HL-60 (cell line): Measurements from ENCODE around the gene PCBP4.

Experiments
- DNase-seq, 2 experiments: peaks; one replicate each; pipeline ENCODE4 v3.0.0-alpha.2; 2010 to 2020; ENCODE audit warnings: low read depth in 1 of 2, low spot score in 1 of 2
- H3K27ac ChIP-seq: fragments of 250-450 bp; sonication (Bioruptor Pico); replicated peaks from 2 replicates; pipeline ENCODE4 v1.5.1; 2020; ENCODE audit warnings: mild to moderate bottlenecking, moderate library complexity
- H3K27me3 ChIP-seq: fragments of 250-450 bp; sonication (Bioruptor Pico); 2 replicates; pipeline ENCODE4 v1.5.1; 2021; ENCODE audit warnings: mild to moderate bottlenecking, moderate library complexity; ENCODE audit not compliant: insufficient read depth, poor library complexity, severe bottlenecking
- H3K4me3 ChIP-seq: replicated peaks from 2 replicates; pipeline ENCODE4 v1.5.1; 2011; ENCODE audit warnings: mild to moderate bottlenecking, control low read depth, low read length; ENCODE audit not compliant: insufficient read depth
- CTCF ChIP-seq: IDR thresholded peaks from one replicate; pipeline ENCODE4 v1.5.1; 2011; ENCODE audit warnings: low read length, control low read depth, inconsistent platforms; ENCODE audit not compliant: insufficient read depth
- GABPA ChIP-seq: IDR thresholded peaks from 2 replicates; pipeline ENCODE4 v1.6.1; 2012; ENCODE audit warnings: low read depth
- POLR2AphosphoS5 ChIP-seq: IDR thresholded peaks from 2 replicates; pipeline ENCODE4 v1.6.1; 2012; ENCODE audit warnings: low read depth
- REST ChIP-seq: IDR thresholded peaks from 2 replicates; pipeline ENCODE4 v1.6.1; 2012; ENCODE audit warnings: low read depth; ENCODE audit not compliant: insufficient replicate concordance
- SPI1 ChIP-seq: IDR thresholded peaks from 2 replicates; pipeline ENCODE4 v1.6.1; 2012; ENCODE audit warnings: low read depth, mild to moderate bottlenecking, borderline replicate concordance

The PCBP4 gene

GRCh38 chr3:51954105-51954504, 13.1 kb downstream of the PCBP4 start:
- DNase-seq, result peak in 1 of 2 experiments; percentile 63
- Histone ChIP-seq H3K27ac (no peak overlapping the region), H3K4me3 (no peak overlapping the region), H3K27me3 (no peaks in the 10 kb centered on the region)
- TF ChIP-seq SPI1 (peak; percentile 97), GABPA (no peak)

- H3K4me3 ChIP-seq, result no peak overlapping the region
- H3K27ac ChIP-seq, result no peak overlapping the region
- H3K27me3 ChIP-seq, result no peaks in the 10 kb centered on the region
- no peak for TF ChIP-seq CTCF
- TF ChIP-seq SPI1, result peak; percentile 81
- TF ChIP-seq GABPA, result peak; percentile 56; the same call in 1 of the 2 replicates
- DNase-seq, result peak in 1 of 2 experiments; percentile 78
Observed at GRCh38 chr3:51953445-51953844, 13.8 kb downstream of the PCBP4 start.

- no peak for TF ChIP-seq POLR2AphosphoS5
- no peak for TF ChIP-seq REST
- TF ChIP-seq GABPA, result no peak
- Histone ChIP-seq H3K27ac (no peak overlapping the region), H3K4me3 (no peak overlapping the region), H3K27me3 (no peaks in the 10 kb centered on the region)
- no peak for DNase-seq
Observed at GRCh38 chr3:51950899-51951298, 16.4 kb downstream of the PCBP4 start.

GRCh38 chr3:51949121-51949520, 18.1 kb downstream of the PCBP4 start:
- Histone ChIP-seq H3K27me3 (no peaks in the 10 kb centered on the region), H3K27ac (no peak overlapping the region), H3K4me3 (no peak overlapping the region)
- no peak for DNase-seq
- no peak for TF ChIP-seq GABPA
- no peak for TF ChIP-seq POLR2AphosphoS5
- no peak for TF ChIP-seq SPI1
- TF ChIP-seq REST, result no peak
- TF ChIP-seq CTCF, result no peak

- no peak overlapping the region for H3K4me3 ChIP-seq
- no peak for TF ChIP-seq CTCF
- TF ChIP-seq GABPA, result no peak
- no peak for TF ChIP-seq SPI1
- no peak for TF ChIP-seq REST
- no peaks in the 10 kb centered on the region for H3K27me3 ChIP-seq
- no peak overlapping the region for H3K27ac ChIP-seq
- no peak for DNase-seq
Observed at GRCh38 chr3:51948016-51948580, 19.2 kb downstream of the PCBP4 start.
